Measurements from ENCODE around the gene SOSTDC1.

- TF ChIP-seq CTCF (IDR thresholded peaks at IDR 0.05; ENCODE audit: poor library complexity, severe bottlenecking): no peak
- TF ChIP-seq RAD21 (conservative IDR thresholded peaks at IDR 0.05): no peak
Observed at GRCh38 chr7:16514729-16515128, 49.2 kb upstream of the SOSTDC1 start.
